Fibroblast of pulmonary artery (primary cell): Measurements from ENCODE around the gene CLDN34.
A peak's percentile ranks its signal among the peaks of the same experiment; 100 is the strongest.

Experiments
- DNase-seq: peaks from one replicate; pipeline ENCODE4 v3.0.0-alpha.2; 2010; ENCODE audit warnings: low read depth
- H3K4me3 ChIP-seq: replicated peaks from 2 replicates; pipeline ENCODE4 v1.5.1; 2011; ENCODE audit warnings: low read depth, mild to moderate bottlenecking, control low read depth, low read length, moderate library complexity
- CTCF ChIP-seq: IDR thresholded peaks from 2 replicates; pipeline ENCODE4 v1.5.1; 2011; ENCODE audit warnings: mild to moderate bottlenecking, control low read depth, low read length, inconsistent platforms; ENCODE audit errors: missing control alignments

The CLDN34 gene

GRCh38 chrX:9992061-9992460 lies 24.9 kb downstream of the CLDN34 start:
- DNase-seq = no peak
- TF ChIP-seq CTCF = no peak
- H3K4me3 ChIP-seq = no peak overlapping the region

DNA sequence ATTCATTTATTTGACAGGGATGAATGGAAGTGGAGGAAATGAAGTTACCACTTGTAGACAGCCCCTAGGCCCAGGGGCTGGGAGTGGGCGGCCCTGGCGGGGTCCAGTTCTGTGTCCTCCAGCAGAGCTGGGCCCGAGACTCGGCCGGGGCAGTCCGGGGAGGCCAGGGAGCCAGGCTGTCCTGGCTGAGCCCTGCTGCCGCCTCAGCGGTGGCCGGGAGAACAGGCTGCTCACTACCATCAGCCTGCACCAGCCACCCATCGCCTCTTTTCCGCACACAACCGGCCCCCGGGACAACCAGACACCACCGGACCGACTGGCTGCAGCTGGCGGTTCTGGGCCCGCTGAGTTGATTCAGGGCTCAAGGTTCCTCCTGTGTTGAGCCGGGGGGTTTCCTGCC lies 25.6 kb downstream of the CLDN34 start:
- H3K4me3 ChIP-seq = no peak overlapping the region
- no peak for DNase-seq
- no peak for TF ChIP-seq CTCF

- peak; percentile 88 for DNase-seq
- peak; percentile 77 for TF ChIP-seq CTCF
- no peak overlapping the region for H3K4me3 ChIP-seq
Measured at GRCh38 chrX:9995855-9996339, 28.7 kb downstream of the CLDN34 start.

DNA sequence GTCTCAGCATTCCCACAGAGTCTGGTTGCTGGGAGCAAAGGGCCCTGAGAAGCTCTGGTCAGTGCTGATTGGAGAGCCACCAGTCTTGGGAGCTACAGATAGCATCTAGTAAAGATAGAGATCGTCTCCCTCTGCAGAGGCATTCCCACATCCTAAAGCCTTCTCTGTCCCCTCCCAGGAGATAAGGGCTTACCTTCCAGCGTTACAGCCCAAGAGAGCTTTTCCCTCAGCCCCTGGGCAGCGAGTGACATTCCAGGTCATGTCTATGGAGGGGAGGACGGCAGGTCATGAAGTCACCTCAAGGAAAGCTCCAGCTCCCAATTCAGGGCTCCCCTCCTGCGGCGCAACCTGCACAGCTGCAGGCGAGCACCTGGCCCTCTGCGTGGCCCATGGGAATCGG lies 29.9 kb downstream of the CLDN34 start:
- TF ChIP-seq CTCF = no peak

DNA sequence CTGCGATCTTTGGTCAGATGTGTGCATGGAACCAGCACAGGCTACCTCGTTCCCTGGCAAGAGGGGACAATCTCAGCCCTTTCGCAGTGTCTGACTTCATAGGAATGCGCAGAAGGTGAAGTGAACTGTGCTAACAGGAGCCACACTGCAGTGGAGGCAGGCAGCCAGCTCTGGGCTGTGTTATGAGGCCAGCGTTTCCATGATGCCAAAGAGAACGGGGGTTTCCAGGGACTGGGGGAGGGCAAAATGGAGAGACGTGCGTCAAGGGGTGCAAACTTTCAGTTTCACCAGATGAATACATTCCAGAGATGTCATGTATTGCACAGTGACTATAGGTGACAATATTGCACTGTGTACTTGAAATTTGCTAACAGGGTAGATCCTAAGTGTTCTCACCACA lies 30.4 kb downstream of the CLDN34 start:
- TF ChIP-seq CTCF = no peak
- DNase-seq = no peak
- no peak overlapping the region for H3K4me3 ChIP-seq

More for the DNA sequence above, 29.9 kb downstream of the CLDN34 start:
- DNase-seq = no peak
- H3K4me3 ChIP-seq = no peak overlapping the region

DNA sequence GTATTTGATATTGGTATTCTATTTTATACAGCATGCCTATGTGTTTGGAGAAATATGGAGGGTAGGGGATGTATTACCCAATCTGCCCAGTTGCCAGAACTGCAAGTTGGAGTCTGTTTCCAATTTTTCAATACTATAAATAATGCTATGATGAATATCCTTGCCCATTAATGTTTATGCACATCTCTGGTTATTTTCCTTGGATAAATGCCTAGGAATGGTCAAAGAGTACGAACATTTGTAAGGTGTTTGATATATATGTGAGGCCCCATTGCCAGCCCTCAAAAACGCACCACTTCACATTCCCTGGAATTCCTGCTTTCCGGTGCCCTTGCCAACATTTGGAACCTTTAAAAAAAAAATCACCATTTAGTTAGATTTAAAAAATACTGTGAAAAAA lies 34.3 kb downstream of the CLDN34 start:
- no peak for DNase-seq
- no peak overlapping the region for H3K4me3 ChIP-seq
- no peak for TF ChIP-seq CTCF

DNA sequence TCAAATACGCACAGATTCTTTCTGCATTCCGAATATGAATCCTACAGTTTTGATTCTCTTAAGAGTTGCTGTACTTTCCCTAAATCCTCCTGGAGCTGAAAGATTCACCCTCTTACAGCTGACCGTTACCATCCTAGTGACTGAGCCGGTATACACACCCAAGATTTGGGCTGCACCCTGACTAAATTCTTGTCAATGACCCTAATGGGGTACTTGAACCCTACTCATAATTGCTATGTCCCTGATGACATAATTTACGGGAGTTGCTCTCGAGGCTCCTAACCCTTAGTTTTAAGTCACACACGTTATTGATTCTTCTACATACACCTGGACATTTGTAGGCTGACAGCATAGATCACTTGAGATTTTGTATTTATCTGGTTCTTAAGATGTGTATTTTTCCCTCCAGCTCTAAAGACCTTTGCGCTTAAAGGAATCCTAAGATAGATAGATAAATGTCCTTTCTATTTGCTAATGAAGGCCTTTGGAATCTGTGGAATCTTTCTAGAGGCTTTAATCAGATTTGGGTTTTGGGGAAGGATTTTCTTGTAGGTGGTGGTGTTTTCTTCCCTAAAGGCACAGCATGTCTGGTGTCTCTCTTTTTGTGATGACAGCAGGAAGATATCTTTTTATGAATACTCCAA lies 37.8 kb downstream of the CLDN34 start:
- no peak for TF ChIP-seq CTCF
- no peak for DNase-seq
- H3K4me3 ChIP-seq = no peak overlapping the region
